SIG-M5 treated with dmso at 0.1 percent for 504 hours (cell line): Measurements from ENCODE around the gene ITPK1.

Source experiments
- DNase-seq: peaks from one replicate; lab custom pipeline; 2025; ENCODE audit not compliant: unreplicated experiment; lab: John Stamatoyannopoulos, UW

ITPK1 gene

DNA sequence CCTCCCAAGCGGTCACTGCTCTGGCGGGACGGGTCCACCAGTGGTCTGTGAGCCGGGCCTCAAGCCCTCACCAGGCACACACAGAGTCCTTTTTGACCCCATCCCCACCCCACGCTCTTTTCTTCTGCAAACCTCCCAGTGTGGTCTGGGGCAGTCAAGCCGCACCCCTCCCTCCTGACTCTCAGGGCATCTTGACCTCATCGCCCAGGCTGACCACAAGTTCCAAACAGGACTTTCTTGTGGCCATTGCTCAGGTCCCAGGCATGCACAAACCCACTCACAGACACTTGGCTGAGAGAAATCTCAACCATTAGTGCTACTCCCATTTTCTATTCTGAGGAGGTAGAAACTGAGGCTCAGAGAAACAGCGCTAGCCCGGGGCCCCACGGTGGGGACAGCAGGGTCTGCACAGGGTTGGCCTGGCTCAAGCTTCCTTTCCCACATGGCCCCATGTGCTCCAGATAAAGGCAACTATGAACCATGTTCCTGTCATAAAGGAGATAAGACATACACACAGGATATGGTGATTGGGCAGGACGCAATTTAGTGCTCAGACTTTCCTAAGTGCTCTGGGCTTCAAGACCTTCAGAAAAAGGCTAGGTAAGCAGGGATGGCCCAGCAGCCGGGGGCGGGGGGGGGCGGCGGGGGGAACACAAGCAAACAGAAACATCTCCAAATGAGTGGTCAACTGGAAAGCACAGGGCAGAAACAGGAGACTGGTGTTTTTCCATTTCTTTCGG lies 69.6 kb downstream of the ITPK1 start:
- DNase-seq: no peak

DNA sequence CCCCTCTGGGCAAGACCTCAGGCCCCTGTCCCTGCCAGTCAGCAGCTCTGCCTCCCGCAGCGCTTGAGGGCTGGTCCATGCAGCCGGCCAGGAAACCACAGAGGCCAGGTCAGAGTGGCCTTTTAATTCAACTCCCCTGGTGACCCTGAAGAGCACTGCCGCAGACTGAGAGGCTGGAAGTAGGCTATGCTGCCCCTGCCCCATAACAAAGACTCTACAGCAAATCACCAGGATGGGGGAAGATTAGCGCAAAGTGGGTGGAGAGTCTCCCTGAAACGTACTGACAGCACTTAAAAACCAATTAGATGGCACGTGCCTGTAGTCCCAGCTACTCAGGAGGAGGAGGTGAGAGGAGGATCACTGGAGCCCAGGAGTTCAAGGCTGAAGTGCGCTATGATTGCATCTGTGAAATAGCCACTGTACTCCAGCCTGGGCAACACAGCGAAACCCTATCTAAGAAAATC lies 70.5 kb downstream of the ITPK1 start:
- DNase-seq: no peak

DNA sequence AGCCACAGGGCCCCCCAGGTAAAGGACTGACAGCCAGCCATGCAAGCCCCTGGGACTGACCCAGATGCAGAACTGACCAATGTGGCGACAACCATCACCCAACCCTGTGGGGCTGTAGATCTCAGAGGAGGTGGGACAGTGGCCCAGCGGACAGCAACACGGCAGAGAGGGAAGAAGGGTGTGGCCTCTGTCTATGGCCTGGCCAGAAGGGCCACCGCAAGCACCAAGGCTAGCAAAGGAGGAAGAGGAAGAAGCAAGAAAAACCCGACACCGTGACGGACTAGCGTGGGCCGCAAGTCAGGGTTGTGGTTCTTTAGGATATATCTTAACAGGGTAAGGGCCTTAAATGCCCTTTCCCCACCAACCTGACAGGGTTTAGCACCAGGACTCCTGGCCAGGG lies 71.2 kb downstream of the ITPK1 start:
- DNase-seq: no peak

DNA sequence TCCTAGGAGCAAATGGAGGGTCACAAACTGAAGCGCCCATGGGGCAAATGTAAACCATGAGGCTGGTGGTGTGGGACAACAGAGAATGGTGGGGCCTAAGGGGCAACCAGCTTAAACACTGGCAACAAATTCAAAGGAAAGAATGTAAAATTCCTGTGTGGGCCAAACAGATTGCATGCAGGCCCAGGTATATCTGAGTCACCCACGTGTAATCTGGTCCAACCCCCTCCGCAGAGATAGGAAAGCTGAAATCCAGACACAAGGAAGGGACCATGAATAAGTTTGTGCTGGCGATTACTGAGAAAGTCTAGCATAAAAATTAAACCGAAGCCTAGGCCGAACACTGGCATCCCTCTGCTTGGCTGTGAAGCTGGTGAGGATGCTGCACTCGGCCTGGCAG lies 71.6 kb downstream of the ITPK1 start:
- DNase-seq: no peak

DNA sequence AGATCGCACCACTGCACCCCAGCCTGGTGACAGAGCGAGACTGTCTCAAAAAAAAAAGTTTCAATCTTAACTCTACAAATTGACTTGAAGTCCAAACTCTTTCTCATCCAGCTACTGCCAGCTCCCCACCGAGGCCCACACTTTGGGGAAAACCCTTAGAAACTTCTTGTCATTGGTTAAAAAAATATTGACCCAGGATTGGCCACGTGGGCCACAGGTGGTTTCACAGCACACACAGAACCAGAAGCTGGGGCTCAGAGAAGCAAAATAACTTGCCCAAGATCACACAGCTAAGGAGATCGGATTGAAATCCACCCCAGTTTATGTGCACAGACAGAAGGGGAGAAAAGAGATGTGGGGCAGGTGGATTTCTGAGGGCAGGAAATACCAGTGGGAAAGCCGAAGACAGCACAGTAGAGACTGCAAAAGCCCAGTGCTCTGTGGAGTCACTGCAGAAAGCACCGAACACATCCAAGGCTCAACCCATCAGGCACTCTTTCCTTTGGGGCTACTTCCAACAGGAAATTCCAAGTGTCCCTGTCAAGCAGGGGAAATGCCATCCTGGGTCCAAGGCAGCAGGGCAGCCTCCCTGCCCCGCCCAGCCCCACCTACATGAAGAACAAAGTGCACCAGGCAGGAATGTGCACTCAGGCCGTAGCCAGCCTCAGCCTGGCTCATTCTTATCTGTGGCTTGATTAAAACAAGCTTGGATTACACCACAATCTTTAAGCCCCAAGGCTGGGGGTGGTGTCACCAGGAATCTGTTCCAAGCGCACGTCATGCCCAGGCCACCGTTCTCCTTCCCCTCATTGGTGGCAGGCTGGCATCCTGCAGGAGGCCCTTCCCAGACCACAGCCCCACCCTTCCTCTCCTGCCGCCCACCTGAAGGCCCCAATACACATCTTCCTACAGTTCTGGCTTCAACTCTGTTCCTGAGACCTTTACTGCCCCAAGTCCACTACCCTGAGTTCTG lies 72.5 kb downstream of the ITPK1 start:
- peak; percentile 50 for DNase-seq

DNA sequence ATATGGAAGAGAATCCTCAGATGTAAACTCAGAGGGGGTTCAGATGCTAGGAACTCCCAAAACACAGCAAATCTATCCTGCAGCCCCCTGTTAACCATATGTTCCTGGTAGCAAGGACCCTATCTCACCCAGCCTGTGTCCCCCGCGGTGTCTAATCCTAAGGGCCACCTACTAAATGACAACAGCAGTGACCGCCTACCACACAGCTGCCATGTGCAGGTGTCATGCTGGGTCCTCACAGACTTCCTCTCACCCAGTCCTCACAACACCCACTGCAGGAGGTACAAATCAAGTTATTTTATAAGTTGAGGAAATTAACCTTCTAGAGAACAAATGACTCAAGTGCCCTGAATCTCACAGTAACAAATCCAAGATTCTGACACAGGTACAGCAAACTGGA lies 73.9 kb downstream of the ITPK1 start:
- DNase-seq: no peak

DNA sequence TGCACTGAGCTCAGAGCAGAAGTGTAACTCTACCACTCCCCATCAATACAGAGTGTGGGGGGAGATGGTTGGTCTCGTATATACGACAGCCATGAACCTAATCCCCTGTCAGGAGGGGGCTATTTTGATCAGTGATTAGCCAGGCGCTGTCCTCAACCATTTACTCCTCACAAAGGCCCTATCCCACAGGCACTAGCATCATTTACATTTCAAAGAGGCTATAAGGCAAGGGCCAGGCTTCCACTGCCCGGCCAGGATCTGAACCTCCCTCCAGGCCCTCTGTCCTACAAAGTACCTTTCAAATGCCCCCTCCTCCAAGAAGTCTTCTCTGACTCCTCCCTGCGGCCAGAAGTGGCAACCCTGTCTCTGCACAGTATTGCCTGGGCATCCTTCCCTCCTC lies 74.7 kb downstream of the ITPK1 start:
- no peak for DNase-seq

DNA sequence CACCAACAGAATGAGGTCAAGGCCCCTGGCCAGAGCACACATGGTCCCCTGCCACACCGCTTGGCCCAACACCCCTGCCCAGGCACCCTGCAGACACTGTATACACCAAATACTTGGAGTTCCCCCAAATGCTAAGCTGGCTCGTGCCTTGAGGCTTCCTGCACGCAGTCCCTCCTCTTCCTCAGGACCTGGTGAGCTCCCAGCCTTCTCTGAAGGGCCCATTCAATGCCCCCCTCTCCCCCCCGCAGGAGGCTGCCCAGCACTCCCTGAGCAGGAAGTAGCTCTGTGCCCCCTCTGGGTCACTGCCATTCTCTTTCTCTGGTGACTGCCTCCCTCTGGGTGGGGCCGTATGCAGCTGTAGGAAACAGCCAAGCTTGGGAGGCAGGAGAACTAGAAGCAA lies 75.3 kb downstream of the ITPK1 start:
- DNase-seq: no peak

DNA sequence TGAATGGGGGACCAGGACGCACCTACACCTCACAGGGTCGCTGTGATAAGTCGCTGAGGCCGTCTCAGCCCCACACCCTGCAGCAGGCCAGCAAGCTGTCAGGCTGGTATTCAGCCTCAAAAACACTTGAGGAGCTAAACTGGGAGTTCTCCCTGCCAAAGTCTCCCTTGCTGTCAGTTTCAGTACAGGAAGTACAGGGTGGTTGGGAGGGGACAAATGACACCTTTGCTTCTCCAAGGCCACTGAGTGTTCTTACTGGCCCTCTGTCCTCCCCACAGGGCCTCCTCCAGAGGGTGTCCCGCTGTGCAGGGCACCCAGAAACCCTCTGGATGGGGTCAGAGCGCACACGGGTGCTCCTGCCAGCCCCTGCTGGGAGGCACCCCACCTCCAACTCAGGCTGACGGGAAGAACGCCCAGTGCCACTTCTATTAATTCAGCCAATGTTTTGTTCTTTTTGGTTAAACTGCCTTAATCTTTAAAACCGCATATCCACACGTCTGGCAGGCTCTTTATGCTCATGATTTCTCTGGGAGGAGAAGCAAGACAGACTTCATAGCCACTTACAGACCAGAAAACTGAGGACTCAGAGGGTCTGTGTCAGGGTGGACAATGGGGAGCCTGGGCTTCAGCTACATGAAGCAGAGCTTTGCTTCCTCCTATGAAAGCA lies 75.9 kb downstream of the ITPK1 start:
- no peak for DNase-seq

DNA sequence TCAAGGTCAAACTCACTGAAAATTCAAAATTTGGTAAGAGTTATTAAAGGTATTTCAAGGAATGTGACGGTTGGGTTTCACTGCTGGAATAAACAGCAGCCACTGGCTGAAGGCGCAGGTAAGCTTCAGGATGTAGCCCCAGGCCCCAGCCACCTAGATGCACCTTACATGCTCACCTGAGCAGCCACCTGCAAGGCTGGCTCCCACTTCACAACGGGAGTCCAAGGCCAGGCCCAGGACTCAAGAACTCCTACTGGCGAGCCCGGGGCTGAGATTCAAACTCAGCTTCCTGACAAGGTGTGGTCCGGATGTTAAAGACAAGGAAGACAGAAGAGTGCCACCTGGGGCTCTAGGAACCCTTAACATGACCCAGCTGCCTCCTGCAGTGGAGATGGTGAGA lies 78.4 kb downstream of the ITPK1 start:
- DNase-seq: no peak

DNA sequence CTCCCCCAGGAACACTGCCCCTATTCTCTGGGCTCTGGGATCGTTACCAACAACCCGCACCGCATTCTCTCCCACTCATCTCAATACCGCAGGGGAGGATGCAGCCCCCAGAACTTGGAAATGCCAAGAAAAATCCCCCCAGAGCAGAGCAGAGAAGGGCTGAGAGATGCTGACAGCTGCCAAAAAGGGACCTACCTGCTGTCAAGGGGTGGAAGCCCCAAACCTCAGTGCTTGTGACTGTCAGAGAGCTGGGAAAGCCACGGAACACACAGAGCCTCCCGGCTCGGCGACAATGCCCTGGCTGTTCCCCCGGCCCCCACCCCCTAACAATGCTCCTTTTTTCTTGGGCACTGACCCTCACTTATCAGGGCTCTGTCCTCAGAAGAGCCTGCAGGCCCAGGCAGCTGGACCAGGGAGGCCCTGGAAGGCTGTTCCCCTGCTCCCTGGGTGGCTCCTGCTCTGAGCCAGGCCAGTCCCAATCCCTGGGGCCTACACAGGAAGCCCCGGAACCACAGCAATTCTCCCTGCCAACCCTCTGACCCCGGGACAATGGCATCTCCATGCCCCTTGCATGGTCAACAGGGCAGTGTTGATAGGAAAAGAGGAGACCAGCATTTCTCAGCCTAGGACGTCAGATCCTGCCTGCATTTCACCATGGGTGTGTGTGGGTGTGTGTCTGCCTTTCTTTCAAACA lies 78.9 kb downstream of the ITPK1 start:
- no peak for DNase-seq

DNA sequence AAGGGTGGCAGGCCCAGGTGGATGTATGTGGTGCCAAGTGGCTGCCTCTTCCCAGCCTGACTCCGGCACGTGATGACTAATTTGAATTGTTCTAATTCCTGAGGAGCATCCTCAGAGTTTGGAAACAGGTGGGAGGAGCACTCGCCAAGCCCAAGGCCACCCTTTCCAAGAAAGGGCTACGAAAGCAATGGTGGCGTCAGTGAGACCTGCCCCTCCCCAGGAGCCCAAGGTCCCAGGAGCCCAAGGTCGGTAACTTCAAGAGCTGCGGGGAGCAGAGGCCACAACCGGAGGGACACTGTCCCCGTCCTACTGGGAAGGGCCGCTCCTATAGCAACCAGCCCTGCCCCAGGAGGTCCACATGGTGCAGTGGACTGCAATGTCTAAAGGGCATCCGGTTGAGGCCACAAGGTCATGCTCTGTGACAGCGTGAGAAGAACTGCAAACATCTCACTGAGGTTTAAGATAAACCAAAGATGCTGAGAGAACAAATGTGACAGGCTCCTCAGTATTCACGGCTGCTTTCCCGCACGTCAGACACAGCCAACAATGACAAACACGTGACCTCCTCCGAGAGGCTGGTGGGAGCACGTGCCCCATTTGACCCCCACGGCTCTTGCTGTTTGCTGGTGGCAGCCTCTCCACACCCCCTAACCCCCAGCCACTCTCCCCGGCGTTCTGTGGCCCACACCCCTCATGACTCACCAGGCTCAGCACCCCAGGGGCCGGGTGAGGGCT lies 79.6 kb downstream of the ITPK1 start:
- no peak for DNase-seq

DNA sequence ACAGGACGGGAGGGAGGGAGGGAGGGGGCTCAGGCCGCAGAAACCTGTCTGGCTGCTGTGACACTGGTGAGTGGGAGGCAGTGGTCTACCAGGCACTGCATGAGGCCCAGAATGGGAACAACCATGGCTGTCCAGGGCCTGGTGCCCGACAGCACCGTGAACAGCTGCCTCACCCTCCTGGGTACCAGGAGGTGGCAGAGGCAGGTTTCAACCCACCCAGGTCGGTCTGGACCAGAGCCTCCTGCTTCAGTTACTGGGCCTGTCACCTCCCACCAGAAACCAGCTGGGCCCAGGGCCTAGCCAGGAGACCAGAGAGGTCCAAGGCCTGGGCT lies 80.2 kb downstream of the ITPK1 start:
- DNase-seq: no peak

DNA sequence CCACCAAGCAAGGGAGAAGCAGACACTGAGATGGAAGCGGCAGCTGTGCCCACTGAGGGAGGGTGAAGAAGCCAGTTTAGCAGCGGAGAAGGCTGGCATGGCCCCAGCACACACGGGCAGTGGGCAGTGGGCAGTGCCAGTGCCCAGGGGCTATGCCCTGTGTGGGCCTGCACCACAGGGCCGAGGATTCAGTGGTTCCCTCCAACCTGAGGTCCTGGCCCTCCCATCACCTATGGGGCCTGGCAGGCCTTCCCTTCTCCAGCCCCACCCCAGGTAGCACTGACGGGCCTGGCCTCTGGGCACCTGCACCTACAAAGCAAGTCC lies 81.1 kb downstream of the ITPK1 start:
- no peak for DNase-seq

DNA sequence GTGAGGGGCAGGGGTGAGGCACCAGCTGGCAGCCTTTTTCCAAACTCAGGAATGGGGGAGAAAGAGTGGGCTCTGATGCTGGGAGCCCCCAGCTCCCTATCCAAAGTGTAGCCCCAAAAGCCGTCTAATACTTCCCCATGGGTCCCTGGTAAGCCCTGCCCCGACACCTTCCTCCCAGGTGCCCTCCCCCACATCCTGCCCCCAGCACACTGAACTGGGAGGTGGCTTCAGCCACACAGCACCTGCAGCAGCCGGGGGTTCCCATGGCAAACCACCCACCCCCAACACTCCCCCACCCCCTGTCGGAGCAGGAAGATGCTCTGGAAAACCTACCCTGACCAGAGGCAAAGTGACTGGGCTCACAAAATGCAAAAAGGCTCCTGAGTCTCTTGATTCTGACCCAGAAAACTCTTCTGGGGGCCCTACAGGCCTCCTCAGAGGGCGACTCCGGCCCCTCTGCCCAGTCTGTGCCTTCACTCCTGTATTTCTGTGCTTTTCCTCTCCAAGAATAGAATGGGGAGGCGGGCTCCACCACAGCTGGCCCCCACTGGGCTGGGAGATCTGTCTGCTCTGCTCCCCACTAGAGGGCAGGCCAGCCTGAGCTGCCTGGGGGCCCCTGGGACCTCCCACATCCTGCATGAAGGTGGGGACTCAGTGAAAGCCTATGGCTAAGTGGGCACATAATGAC lies 81.6 kb downstream of the ITPK1 start:
- DNase-seq: no peak

DNA sequence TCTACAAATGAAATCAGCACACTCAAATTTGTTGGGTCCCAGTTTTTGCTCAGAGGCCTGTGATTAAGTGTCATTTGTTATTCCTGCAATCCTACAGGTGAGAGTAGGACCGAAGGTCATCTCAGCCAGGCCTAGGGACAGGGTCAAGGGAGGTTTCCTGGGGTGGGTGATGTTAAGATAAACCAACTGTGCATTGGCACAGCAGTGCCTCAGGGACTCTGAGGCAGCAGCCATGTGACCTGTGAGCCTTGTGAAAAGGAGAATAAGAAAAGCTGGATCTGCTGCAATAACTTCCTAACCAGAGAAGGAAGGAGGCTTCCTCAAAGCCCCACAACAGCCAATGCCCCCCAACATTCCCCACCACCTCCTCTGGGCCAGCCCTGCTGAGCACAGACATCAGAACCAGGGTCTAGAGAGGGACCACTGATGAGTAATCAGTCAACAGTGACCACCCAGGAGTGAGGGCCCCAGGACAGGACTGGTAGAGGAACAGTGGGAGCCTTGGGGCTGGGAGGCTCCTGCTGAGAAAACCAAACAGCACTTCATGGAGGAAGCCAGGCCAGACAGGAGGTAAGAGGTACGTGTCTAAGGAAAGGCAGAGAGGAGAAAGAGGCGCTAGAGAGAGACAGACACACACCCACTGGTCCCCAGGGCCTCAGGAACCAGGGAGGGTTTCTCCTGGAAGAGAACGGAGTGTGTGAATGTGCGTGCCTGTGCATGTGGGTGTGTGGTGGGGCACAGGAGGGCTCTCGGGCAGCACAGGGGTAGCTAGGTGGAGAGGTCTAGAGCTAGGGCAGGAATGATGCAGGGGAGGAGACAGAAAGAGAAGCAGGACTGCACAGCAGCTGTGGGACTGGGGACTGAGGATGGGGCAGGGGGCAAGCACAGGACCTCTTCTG lies 82.4 kb downstream of the ITPK1 start:
- DNase-seq: no peak

DNA sequence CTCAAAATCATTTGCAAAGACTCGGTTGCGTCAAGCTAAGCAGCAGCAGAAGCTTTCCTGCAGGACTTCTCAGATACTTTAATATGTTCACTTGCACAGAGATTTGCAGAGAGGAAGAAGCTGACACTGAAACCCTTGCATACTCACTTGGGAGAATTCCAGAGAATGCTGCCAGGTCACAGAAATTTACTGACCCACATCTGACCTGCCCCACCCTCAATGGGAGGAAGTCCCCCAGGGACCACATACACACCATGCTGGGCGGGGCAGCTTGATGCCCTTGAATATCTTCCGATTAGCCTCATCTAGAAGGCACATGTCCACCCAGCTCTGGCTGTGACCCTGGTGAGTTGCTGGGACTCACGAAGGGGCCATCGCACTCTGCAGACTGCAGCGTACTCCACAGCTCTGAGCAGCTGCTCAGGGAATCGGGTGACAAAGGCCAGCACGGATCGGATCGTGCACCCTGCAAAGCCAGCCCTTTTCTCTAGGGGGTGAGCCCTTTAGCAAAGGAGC lies 83.2 kb downstream of the ITPK1 start:
- DNase-seq: peak; percentile 19

DNA sequence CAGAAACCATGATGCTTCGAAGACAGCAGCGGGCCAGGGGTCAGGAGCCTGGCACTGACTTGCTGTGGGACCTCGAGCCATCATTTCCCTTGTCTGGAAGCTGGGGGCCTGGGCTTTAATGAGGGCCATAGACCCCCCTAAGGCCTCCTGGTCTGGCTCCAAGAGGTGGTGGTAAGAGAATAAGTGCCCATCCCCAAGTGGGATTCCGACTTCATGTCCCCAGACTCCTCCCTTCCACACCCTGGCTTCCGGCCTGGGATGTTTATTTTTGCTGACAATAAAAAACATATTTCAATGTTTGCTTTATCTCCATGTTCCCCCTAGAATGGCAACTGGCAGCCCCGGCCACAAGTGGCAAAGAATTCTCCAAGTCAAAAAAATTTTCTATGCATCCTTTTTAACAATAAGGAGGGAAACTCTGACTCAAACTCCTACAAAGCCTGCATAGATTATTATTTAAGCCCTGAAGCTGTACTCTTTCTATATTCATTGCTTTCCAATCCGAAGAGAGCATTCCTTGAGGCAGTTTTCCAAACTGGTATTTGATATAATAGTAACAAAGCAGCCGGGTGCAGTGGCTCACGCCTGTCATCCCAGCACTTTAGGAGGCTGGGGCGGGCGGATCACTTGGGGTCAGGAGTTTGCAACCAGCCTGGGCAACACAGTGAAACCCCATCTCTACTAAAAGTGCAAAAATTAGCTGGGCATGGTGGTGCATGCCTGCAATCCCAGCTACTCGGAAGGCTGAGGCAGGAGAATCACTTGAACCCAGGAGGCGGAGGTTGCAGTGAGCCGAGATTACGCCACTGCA lies 84.0 kb downstream of the ITPK1 start:
- no peak for DNase-seq
